Thoracic aorta (tissue), 2 donors: ENCODE measurements around the gene NR1I3. TPM values are rescaled to one million over a fixed set of nuclear protein-coding genes. Genes with fewer than 3 reads are reported as not detected.

Experiments
- ATAC-seq: fragments of 150-250 bp; one replicate; pipeline ENCODE4 v1.8.0; 2017; ENCODE audit warnings: low read depth; ENCODE audit not compliant: insufficient number of reproducible peaks, low FRiP score
- DNase-seq: peaks from one replicate; pipeline ENCODE4 v3.0.0-alpha.2; 2020; ENCODE audit warnings: low spot score
- H3K27ac ChIP-seq, 2 donors: fragments of 200-600 bp; sonication (generic); 1 replicate in 1 of 2; 2 replicates in 1 of 2; pipeline ENCODE4 v1.5.1; 2016; ENCODE audit warnings: mild to moderate bottlenecking in 2 of 2, moderate library complexity in 2 of 2
- H3K27me3 ChIP-seq: fragments of 200-600 bp; sonication (generic); replicated peaks from 2 replicates; pipeline ENCODE4 v1.6.0; 2016; ENCODE audit warnings: mild to moderate bottlenecking; ENCODE audit not compliant: insufficient read depth
- H3K36me3 ChIP-seq: fragments of 200-600 bp; sonication (generic); one replicate; pipeline ENCODE4 v1.5.1; 2016
- H3K4me1 ChIP-seq, 2 donors: fragments of 200-600 bp; sonication (generic); 1 replicate in 1 of 2; 2 replicates in 1 of 2; pipeline versions ENCODE4 v1.5.1 to v1.6.0; 2016; ENCODE audit warnings: low read depth in 2 of 2, mild to moderate bottlenecking in 1 of 2; ENCODE audit not compliant: control insufficient read depth in 1 of 2
- H3K4me3 ChIP-seq: fragments of 200-600 bp; sonication (generic); 2 replicates; pipeline ENCODE4 v1.5.1; 2016; ENCODE audit warnings: mild to moderate bottlenecking
- H3K9me3 ChIP-seq: fragments of 200-600 bp; sonication (generic); 2 replicates; pipeline ENCODE4 v1.5.1; 2016
- CTCF ChIP-seq: fragments of 200-600 bp; sonication (generic); IDR thresholded peaks from one replicate; pipeline ENCODE4 v1.5.1; 2019; ENCODE audit warnings: antibody characterized with exemption
- total RNA-seq, 2 donors: library from RNA; depleted of rRNA; stranded (reverse); fragments of >200 nt; gene quantifications; one replicate each; pipeline versions ENCODE4 v1.1.0 to v1.2.3, GENCODE V29; 2016

Gene NR1I3
- total RNA-seq, 2 donors from 2014 or later, result not detected

- no peak for ATAC-seq
- Histone ChIP-seq H3K4me1 (peaks cover 13 to 35% of the 10 kb centered on the region in 2 donors), H3K9me3 (no peaks in the 10 kb centered on the region), H3K4me3 (no peak overlapping the region), H3K27ac (peak overlapping the region; percentile 94 to 99), H3K27me3 (no peaks in the 10 kb centered on the region), H3K36me3 (no peaks in the 10 kb centered on the region)
- DNase-seq, result no peak
- TF ChIP-seq CTCF, result no peak
Observed at GRCh38 chr1:161200421-161200991, 37.5 kb downstream of the NR1I3 start.

- no peaks in the 10 kb centered on the region for H3K9me3 ChIP-seq
- TF ChIP-seq CTCF, result no peak
- no peaks in the 10 kb centered on the region for H3K27me3 ChIP-seq
- no peak for ATAC-seq
- H3K4me3 ChIP-seq, result no peak overlapping the region
- H3K4me1 ChIP-seq, result peaks cover 10 to 35% of the 10 kb centered on the region in 2 donors
- peak overlapping the region; percentile 94 to 99 for H3K27ac ChIP-seq
- DNase-seq, result no peak
- H3K36me3 ChIP-seq, result no peaks in the 10 kb centered on the region
Observed at GRCh38 chr1:161199506-161200139, 38.4 kb downstream of the NR1I3 start.

GRCh38 chr1:161198897-161199431 is 39.0 kb downstream of the NR1I3 start, which contains the start of gene ADAMTS4:
Gene ADAMTS4, minus strand, starts transcription at chr1:161199054. Its CDS starts 427 bp downstream, at chr1:161198627.
- no peak for ATAC-seq
- peaks cover 10 to 35% of the 10 kb centered on the region in 2 donors for H3K4me1 ChIP-seq
- no peak for DNase-seq
- H3K36me3 ChIP-seq, result no peaks in the 10 kb centered on the region
- H3K27me3 ChIP-seq, result no peaks in the 10 kb centered on the region
- peak within 1 kb of the TSS; percentile 40 for H3K4me3 ChIP-seq
- no peaks in the 10 kb centered on the region for H3K9me3 ChIP-seq
- peak within 1 kb of the TSS; percentile 94 to 99 for H3K27ac ChIP-seq
- TF ChIP-seq CTCF, result no peak

- Histone ChIP-seq H3K4me1 (peaks cover 8 to 30% of the 10 kb centered on the region in 2 donors), H3K4me3 (peak overlapping the region; percentile 40), H3K9me3 (no peaks in the 10 kb centered on the region), H3K27ac (no peak overlapping the region), H3K27me3 (no peaks in the 10 kb centered on the region), H3K36me3 (no peaks in the 10 kb centered on the region)
- ATAC-seq, result no peak
- DNase-seq, result no peak
- TF ChIP-seq CTCF, result no peak
Observed at GRCh38 chr1:161198194-161198896, 39.7 kb downstream of the NR1I3 start.

GRCh38 chr1:161197560-161198193 is 40.3 kb downstream of the NR1I3 start:
- Histone ChIP-seq H3K36me3 (no peaks in the 10 kb centered on the region), H3K27ac (no peak overlapping the region), H3K4me3 (peak overlapping the region; percentile 40), H3K27me3 (no peaks in the 10 kb centered on the region), H3K4me1 (peaks cover 3 to 23% of the 10 kb centered on the region in 2 donors), H3K9me3 (no peaks in the 10 kb centered on the region)
- no peak for TF ChIP-seq CTCF
- no peak for DNase-seq
- no peak for ATAC-seq
